ENCODE measurements around the gene ETV1.

ETV1 gene

DNA sequence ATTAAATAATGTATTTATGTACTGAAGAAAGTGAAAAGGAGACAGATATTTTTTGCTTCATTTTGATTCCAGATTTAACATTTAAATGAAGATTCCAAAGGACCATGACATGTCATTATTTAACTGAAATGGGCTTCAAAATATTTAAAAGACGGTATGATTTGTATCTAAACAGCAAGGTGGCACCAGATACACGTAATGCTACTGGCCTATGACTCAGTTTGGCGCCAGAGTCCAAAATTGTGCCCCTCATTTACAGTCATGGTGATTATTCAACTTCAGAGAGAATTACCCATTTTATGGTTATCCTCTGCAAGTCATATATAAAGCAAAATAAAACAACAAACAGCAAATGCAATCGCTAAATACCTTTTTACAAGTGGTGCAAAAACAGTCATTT, 94.5 kb downstream of the ETV1 start:
- Mint-ChIP-seq H3K36me3 (ENCODE audit: low read depth) (no peaks in the 10 kb centered on the region), H3K4me3 (no peak overlapping the region), H3K27ac (no peak overlapping the region), H3K4me1 (ENCODE audit: low read depth) (no peaks in the 10 kb centered on the region), H3K9me3 (no peaks in the 10 kb centered on the region), H3K27me3 (no peaks in the 10 kb centered on the region)

DNA sequence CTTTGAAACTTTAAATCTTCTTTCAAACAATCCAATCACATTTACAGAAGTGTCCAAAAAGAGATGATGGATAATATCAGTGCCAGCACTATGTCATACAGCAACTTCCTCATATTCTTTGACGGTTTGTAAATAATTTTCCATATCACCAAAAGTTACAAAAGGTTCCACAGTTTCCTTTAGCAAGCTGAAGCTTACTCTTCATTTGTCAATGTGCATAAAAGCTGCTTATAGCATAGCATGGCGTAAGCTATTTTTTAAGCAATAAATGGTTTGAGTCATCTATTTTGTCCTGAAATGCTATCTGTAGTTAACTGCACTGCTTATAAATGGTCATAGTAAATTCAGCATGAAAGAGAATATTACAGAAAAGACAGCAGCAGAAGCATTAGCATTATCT, 95.1 kb downstream of the ETV1 start:
- no peak overlapping the region for H3K27ac Mint-ChIP-seq
- H3K27me3 Mint-ChIP-seq: no peaks in the 10 kb centered on the region
- no peaks in the 10 kb centered on the region for H3K4me1 Mint-ChIP-seq (ENCODE audit: low read depth)
- H3K36me3 Mint-ChIP-seq (ENCODE audit: low read depth): no peaks in the 10 kb centered on the region
- H3K4me3 Mint-ChIP-seq: no peak overlapping the region
- H3K9me3 Mint-ChIP-seq: no peaks in the 10 kb centered on the region

DNA sequence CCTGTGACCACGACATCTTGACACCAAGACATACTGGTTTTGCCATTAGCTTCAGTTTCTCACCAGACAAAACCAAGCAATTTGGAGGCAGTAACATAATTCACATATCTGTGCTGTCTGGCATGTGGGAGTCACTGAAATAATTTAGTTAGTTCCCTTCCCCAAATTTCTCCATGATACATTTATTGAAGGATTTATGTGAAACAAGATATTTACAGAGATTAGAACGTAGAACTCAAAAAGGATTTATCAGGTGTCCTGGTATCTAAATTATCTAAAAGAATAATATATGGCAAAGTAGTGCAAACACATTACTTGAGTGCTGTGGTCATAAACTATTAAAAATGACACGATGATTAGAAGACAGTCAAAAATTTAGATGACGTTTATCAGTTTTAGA, 98.7 kb downstream of the ETV1 start:
- no peak overlapping the region for H3K4me3 Mint-ChIP-seq
- H3K9me3 Mint-ChIP-seq: no peaks in the 10 kb centered on the region
- H3K4me1 Mint-ChIP-seq (ENCODE audit: low read depth): no peaks in the 10 kb centered on the region
- H3K27ac Mint-ChIP-seq: no peak overlapping the region
- H3K27me3 Mint-ChIP-seq: no peaks in the 10 kb centered on the region
- H3K36me3 Mint-ChIP-seq (ENCODE audit: low read depth): no peaks in the 10 kb centered on the region

DNA sequence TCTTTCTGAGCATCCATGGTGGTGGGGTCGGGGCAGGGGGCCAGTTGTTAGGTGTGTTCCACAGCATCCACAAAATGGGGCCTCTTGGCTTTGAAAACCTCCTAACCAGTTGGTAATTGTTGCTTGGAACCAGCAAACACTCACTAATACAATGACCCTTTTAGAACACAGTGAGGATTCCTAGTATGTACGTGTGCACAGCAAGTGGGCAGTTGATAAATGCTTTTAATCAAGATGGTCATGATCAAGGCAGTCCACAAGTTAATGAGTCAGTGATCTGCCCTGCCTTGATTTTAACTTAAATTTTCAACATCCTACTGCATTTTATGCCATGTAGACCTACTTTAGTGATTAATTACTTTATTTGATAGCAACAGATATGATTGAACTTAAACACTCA, 103.1 kb downstream of the ETV1 start:
- Mint-ChIP-seq H3K27ac (no peak overlapping the region), H3K27me3 (no peaks in the 10 kb centered on the region), H3K36me3 (ENCODE audit: low read depth) (no peaks in the 10 kb centered on the region), H3K9me3 (no peaks in the 10 kb centered on the region), H3K4me3 (no peak overlapping the region), H3K4me1 (ENCODE audit: low read depth) (no peaks in the 10 kb centered on the region)

DNA sequence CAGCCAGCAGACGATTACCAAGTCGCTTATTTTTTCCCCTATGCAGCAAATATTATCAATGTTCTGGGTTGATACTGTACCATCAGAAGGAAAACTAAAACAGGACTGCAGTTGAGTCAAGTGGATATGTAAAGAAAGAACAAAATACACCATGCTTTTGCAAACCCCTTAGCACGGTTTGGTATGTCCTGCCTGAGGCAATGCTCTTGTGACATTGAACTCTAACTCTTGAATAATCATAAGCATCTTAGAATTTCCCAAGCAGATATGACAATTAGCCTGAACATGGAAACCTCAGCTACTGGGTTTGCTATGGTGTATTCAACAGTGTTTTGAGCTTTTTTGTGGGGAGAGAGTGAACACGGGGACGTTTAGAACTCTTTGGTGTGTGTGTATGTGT, 107.4 kb downstream of the ETV1 start:
- Mint-ChIP-seq H3K4me3 (no peak overlapping the region), H3K27ac (no peak overlapping the region), H3K4me1 (ENCODE audit: low read depth) (no peaks in the 10 kb centered on the region), H3K36me3 (ENCODE audit: low read depth) (no peaks in the 10 kb centered on the region), H3K27me3 (no peaks in the 10 kb centered on the region), H3K9me3 (peaks cover 6% of the 10 kb centered on the region)

DNA sequence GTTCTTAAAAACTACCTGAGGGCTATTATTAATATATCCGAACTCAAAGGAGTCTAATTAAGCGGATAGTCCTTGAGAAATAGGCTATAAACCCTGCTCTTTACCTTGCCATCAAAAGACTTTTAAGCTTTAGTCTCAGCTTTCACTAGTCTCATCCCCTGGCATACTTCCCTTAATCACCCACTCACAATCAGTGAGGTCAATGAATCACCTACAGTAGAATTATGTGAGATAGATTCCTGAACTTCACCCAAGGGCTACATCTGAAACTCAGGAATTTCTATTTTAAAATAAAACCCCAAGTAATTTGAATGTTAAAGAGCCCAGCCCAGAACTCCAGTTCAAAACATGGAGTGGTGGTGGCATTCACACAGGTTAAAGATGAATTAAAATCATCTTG, 108.7 kb downstream of the ETV1 start:
- no peak overlapping the region for H3K4me3 Mint-ChIP-seq
- no peaks in the 10 kb centered on the region for H3K27me3 Mint-ChIP-seq
- H3K27ac Mint-ChIP-seq: no peak overlapping the region
- no peaks in the 10 kb centered on the region for H3K4me1 Mint-ChIP-seq (ENCODE audit: low read depth)
- H3K9me3 Mint-ChIP-seq: peaks cover 6% of the 10 kb centered on the region
- no peaks in the 10 kb centered on the region for H3K36me3 Mint-ChIP-seq (ENCODE audit: low read depth)

DNA sequence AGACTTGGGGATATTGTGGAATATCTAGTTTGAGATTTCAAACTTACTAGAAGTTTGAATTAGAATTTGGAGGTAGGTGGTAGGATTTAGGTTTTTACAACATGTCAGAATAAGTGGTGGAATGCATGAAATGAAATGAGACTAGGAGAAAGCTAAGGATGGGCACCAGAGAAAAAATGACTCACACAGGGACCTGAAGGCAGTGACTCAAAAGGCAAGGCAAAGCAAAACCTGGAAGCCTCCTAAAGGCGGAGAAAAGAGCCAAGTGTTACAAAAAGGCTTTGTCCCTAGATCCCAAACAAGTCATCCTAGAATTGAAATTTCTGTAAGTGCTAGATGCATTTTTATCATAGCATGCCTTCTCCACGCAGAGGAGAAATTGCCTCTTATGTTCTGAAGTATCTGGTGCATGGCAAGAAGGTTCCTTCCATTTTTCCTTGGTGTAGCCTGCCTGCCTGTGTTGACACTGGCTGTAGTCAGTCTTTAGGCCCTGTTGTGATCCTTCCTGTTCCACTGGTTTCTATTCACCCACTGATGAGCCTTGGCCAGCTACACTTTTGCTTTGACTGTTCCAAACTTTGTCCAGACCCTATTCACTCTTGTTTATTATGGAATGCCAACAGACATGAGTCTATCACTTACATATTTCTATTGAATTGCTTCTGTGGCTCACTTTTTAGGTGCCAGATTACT, 109.3 kb downstream of the ETV1 start:
- H3K4me3 Mint-ChIP-seq: no peak overlapping the region
- H3K36me3 Mint-ChIP-seq (ENCODE audit: low read depth): no peaks in the 10 kb centered on the region
- no peaks in the 10 kb centered on the region for H3K27me3 Mint-ChIP-seq
- H3K4me1 Mint-ChIP-seq (ENCODE audit: low read depth): no peaks in the 10 kb centered on the region
- H3K27ac Mint-ChIP-seq: no peak overlapping the region
- peaks cover 9% of the 10 kb centered on the region for H3K9me3 Mint-ChIP-seq

DNA sequence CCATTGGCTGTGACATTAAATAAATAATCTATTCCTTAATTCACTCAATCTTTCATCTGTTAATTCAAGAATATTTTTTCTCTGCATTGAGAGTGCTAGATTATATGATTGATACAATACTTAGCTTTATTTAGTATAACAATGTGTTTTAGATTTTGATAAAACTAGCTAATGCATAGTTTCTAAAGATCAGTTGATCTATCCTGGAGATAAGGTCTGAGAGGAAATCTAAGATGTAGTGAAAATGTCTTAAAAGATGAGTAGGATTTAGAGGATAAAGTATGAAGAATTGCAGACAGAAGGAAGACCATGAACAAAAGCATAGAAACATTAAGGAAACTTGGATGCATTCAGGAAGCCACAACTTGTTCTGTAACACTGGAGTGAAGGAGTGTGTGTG, 110.3 kb downstream of the ETV1 start:
- no peak overlapping the region for H3K4me3 Mint-ChIP-seq
- H3K27ac Mint-ChIP-seq: no peak overlapping the region
- no peaks in the 10 kb centered on the region for H3K4me1 Mint-ChIP-seq (ENCODE audit: low read depth)
- no peaks in the 10 kb centered on the region for H3K36me3 Mint-ChIP-seq (ENCODE audit: low read depth)
- H3K27me3 Mint-ChIP-seq: no peaks in the 10 kb centered on the region
- H3K9me3 Mint-ChIP-seq: peaks cover 9% of the 10 kb centered on the region

- H3K36me3 Mint-ChIP-seq (ENCODE audit: low read depth): no peaks in the 10 kb centered on the region
- no peaks in the 10 kb centered on the region for H3K27me3 Mint-ChIP-seq
- H3K4me1 Mint-ChIP-seq (ENCODE audit: low read depth): no peaks in the 10 kb centered on the region
- H3K4me3 Mint-ChIP-seq: no peak overlapping the region
- H3K27ac Mint-ChIP-seq: no peak overlapping the region
- peaks cover 9% of the 10 kb centered on the region for H3K9me3 Mint-ChIP-seq
These were observed 111.3 kb downstream of the ETV1 start for GRCh38 chr7:13878154-13878553.

DNA sequence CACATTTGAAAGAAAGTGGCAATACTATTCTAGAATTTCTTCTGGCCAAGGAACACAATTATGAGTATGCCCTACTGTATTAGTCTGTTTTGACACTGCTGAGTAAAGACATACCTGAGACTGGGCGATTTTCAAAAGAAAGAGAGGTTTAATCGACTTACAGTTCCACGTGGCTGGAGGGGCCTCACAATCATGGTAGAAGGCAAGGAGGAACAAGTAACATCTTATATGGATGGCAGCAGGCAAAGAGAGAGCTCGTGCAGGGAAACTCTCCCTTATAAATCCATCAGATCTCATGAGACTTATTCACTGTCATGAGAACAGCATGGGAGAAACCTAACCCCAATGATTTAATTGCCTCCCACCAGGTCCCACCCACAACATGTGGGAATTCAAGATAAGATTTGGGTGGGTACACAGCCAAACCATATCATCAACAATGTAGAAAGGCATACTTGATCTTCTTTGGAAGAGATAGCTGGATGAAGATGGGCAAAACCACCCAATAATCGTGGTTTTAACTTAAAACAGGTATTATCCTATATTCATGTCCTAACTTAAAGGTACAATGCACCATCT, 113.9 kb downstream of the ETV1 start:
- Mint-ChIP-seq H3K4me1 (ENCODE audit: low read depth) (no peaks in the 10 kb centered on the region), H3K9me3 (peaks cover 9% of the 10 kb centered on the region), H3K4me3 (no peak overlapping the region), H3K36me3 (ENCODE audit: low read depth) (no peaks in the 10 kb centered on the region), H3K27ac (no peak overlapping the region), H3K27me3 (no peaks in the 10 kb centered on the region)

GRCh38 chr7:13874783-13875182, 114.7 kb downstream of the ETV1 start:
- H3K27me3 Mint-ChIP-seq: no peaks in the 10 kb centered on the region
- H3K9me3 Mint-ChIP-seq: peaks cover 9% of the 10 kb centered on the region
- H3K36me3 Mint-ChIP-seq (ENCODE audit: low read depth): no peaks in the 10 kb centered on the region
- no peak overlapping the region for H3K27ac Mint-ChIP-seq
- H3K4me3 Mint-ChIP-seq: no peak overlapping the region
- no peaks in the 10 kb centered on the region for H3K4me1 Mint-ChIP-seq (ENCODE audit: low read depth)

GRCh38 chr7:13872709-13873108, 116.8 kb downstream of the ETV1 start:
- Mint-ChIP-seq H3K27me3 (no peaks in the 10 kb centered on the region), H3K9me3 (peaks cover 4% of the 10 kb centered on the region), H3K4me1 (ENCODE audit: low read depth) (no peaks in the 10 kb centered on the region), H3K4me3 (no peak overlapping the region), H3K36me3 (ENCODE audit: low read depth) (no peaks in the 10 kb centered on the region), H3K27ac (no peak overlapping the region)

DNA sequence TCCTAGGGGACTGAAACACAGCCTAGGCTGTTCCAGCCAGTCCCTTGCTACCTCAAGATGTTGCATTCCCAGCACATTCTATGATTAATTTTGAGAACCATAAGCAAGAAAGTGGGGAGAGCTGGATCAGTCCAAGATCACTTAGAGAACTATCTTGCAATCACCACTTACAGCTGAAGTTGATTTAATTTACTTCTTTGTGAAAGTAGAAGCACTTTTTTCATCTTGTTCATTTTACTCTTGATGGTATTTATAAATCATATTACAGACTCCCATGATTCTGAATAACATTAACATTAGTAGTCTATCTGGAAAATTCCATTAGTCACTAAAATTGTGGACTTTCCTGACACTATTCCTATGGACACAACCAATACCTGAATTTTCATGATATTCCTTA, 118.5 kb downstream of the ETV1 start:
- H3K9me3 Mint-ChIP-seq: peaks cover 4% of the 10 kb centered on the region
- H3K27ac Mint-ChIP-seq: no peak overlapping the region
- H3K4me3 Mint-ChIP-seq: no peak overlapping the region
- H3K27me3 Mint-ChIP-seq: no peaks in the 10 kb centered on the region
- no peaks in the 10 kb centered on the region for H3K4me1 Mint-ChIP-seq (ENCODE audit: low read depth)
- no peaks in the 10 kb centered on the region for H3K36me3 Mint-ChIP-seq (ENCODE audit: low read depth)

DNA sequence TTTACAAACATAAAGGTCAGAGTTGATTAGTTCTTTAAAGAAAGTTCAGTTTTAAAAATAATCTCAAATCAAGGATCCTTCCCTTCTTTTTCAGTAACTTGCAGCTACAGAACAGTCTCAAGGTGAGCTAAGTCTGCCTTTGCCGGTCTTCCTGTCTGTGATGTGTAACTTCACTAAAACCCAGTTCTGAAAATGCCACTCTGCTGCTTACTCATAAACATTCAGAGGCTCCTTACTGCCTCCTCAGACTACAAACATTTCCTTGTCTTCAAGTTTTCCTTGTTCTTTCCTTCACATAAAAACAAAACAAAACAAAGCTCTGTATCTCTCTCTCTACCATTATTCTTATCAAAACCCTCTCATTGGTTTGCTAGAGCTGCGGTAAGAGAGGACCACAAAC, 128.7 kb downstream of the ETV1 start:
- no peak overlapping the region for H3K4me3 Mint-ChIP-seq
- H3K9me3 Mint-ChIP-seq: no peaks in the 10 kb centered on the region
- no peak overlapping the region for H3K27ac Mint-ChIP-seq
- H3K4me1 Mint-ChIP-seq (ENCODE audit: low read depth): no peaks in the 10 kb centered on the region
- no peaks in the 10 kb centered on the region for H3K36me3 Mint-ChIP-seq (ENCODE audit: low read depth)
- peaks cover 3% of the 10 kb centered on the region for H3K27me3 Mint-ChIP-seq

DNA sequence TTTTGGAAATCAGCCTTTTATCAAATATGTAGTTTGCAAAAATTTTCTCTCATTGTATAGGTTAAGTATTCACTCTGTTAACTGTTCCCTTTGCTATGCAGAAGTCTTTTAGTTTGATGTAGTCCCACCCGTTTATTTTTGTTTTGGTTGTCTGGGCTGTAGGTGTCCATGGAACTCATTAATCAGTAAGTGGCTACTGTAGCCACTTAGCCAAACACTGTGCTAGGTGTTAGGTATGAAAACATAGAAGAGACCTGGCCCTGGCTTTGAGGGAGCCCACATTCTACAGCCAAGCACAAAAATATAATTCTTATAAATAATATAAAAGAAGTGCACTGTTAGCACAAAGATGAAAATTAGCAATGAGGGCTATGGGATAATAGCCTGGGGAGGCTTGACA, 133.5 kb downstream of the ETV1 start:
- Mint-ChIP-seq H3K9me3 (no peaks in the 10 kb centered on the region), H3K4me3 (no peak overlapping the region), H3K27me3 (peaks cover 3% of the 10 kb centered on the region), H3K36me3 (ENCODE audit: low read depth) (no peaks in the 10 kb centered on the region), H3K4me1 (ENCODE audit: low read depth) (peaks cover 4% of the 10 kb centered on the region), H3K27ac (no peak overlapping the region)

GRCh38 chr7:13852281-13852968, 137.0 kb downstream of the ETV1 start:
- Mint-ChIP-seq H3K36me3 (ENCODE audit: low read depth) (no peaks in the 10 kb centered on the region), H3K4me1 (ENCODE audit: low read depth) (peaks cover 20% of the 10 kb centered on the region)

More at GRCh38 chr7:13852281-13852968, 137.0 kb downstream of the ETV1 start:
- H3K27ac Mint-ChIP-seq: no peak overlapping the region
- H3K9me3 Mint-ChIP-seq: no peaks in the 10 kb centered on the region
- peaks cover 3% of the 10 kb centered on the region for H3K27me3 Mint-ChIP-seq
- H3K4me3 Mint-ChIP-seq: no peak overlapping the region

Data from stimulated activated naive CD8-positive, alpha-beta T cell treated with anti-CD3 and anti-CD28 coated beads, Interleukin-15, Interleukin-2, amounts not matched to agents 100 ng/mL and 50 ng/mL, for 24 hours (primary cell).